ENCODE results near the gene SH3RF2.
"Not testable (repeated sequence)": the region's sequence is repeated elsewhere in the genome, so short reads cannot be mapped to it uniquely, and the experiment has no call there.

Gene SH3RF2

DNA sequence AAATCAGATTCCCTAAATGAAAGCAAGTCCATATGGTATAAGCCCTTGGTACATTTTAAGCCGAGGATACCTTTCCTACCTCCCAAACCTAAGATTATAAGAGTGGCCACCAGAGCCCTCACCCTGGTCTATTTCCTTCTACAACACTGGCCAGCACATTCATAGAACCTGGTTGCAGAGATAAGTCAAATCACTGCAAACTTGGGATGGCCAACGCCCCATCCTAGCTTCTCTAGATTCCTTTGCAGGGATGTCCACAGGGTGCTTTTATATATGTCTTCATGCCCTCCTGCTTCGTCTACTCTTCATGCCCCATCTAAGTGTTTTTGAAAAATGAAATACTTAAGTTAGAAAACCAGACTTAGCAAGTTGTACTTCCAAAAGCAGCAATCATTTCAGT is 41.8 kb downstream of the SH3RF2 start:
- in situ Hi-C loops (cut with MboI; ENCODE audit: low sequenced_read_pairs), result no loop called here

DNA sequence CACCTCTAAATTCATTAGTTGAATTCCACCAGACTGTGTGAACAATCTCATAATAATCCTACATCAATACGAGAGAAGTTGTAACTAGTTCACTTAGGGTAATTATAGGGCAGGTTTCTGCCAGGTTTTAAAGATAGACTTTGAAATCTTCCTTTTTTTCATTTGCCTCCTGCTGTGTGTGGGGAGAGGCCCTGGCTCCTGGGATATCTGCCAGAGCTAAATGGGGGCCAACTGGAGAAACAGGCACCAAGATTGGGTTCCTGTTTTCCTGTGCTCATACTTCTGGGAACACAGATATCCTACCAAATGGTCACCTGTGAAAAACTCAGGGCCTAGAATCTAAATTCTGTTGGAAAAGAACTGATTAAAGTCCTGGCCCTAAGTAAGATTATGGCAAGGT is 42.3 kb downstream of the SH3RF2 start:
- in situ Hi-C loops (cut with MboI; ENCODE audit: low sequenced_read_pairs), result no loop called here

DNA sequence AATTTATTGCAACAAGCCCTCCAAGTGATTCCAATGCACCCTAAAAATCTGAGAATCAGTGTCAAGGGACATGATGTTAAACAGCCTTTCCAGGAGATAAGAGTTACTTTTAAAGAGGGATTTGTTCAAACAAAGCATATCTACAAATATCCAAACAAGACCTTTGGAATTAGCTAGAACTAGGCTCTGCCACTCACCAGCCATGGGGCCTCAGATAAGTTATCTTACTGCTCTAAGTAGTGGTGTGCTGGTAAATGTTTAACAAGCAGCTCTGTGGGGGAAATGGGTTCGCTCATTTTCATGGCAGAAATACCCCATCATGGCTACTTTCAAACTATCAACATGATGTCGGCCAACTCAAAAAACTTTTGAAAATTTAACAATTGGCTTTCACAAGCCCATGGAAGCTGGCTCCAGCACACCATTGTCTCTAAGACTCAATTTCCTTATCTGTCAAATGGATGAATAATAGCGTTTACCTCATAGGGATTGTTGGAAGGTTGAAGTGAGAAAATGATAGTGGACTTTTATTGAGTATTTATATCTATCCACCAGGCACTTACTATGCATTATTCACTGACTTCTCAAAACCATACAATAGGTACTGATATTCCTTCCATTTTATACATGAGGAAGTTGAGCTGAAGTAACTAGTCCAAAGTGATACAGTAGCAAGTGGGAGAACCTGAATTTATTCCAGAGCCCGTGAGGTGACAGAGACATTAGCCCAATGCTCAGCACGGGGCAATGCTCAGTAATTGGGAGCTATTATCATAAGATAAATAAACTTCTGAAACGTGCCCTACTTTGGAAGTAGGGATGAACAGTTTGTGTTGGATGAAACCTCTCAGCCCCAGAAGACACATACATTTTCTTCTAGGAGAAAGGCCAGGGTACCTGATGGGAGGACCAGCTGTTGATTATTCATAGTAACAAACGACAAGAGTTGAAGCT is 43.2 kb downstream of the SH3RF2 start:
- in situ Hi-C loops (cut with MboI; ENCODE audit: low sequenced_read_pairs), result no loop called here

DNA sequence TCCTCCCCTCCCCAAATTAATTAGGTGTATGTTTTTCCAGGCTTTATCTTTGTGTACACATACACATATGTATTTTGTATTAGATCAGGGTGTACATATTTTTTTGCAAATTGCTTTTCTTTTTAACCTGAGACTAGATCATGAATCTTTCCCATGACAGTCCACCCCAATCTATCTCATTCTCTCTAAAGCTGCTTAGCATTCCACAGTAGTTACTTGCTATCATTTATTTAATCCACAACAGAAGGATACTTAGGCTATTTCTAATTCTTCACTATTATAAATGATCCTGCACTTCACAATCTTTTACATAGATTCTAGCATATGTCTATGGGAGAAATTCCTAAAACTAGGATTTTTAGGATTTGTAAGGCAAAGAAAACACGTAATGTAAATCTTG is 43.9 kb downstream of the SH3RF2 start:
- in situ Hi-C loops (cut with MboI; ENCODE audit: low sequenced_read_pairs), result no loop called here

DNA sequence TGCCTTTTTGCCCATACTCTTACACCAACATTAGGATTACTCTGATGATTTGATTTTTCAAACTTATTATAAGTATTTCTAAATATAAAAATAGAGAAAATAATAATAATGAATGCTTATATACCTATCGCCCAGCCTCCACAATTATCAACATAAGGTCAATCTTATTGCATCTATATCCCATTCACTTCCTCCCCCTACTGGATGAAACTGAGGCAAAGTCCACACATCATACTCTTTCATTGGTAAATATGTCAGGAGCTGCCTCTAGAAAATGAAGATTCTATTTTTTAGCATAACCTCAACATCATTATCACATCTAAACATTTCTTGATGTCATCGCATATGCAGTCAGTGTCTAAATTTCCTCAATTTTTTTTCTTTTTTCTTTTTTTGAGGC is 44.3 kb downstream of the SH3RF2 start:
- in situ Hi-C loops (cut with MboI; ENCODE audit: low sequenced_read_pairs), result no loop called here

DNA sequence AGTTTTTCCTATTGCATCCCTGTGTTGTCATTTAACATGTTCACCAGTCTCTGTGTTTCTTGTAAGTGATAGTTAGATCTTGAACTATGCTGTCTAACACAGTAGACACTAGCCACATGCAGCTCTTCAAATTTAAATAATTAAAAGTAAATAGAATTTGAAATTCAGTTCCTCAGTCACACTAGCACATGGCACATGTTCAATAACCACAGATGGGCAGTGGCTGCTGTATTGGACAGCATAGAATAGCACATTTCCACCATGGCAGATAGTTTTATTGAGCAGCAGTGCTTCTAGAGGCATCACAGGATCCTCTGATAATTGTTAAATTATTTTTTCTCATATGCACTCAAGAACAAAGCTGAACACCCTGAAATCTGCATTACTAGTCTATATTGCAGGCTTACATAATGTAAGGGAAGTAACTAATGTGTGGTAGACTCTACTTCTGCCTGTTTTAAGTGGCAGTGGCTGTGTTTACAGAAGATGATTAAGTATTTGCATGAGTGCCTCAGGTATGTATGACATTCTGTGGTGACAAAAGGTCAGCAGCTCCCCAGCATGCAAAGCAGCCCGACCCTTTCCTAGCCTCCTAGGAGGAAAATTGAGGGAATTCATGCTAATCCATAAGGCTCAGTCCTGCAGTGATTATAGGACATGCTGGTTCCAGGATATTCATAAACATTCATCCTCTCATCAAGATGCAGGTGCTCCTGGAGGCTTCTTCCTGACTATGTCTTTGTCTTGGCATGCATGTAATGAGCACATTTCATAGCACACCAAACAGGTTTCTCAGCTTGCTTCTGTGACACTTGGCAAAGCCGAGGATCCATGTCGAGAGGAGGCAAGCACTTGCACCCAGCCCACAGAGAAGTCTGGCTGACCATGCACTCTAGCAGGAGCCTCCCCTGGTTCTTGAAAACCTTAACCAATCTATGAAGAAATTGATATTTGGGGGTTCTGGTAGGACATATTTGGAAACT is 45.5 kb downstream of the SH3RF2 start:
- in situ Hi-C loops (cut with MboI; ENCODE audit: low sequenced_read_pairs), result no loop called here

DNA sequence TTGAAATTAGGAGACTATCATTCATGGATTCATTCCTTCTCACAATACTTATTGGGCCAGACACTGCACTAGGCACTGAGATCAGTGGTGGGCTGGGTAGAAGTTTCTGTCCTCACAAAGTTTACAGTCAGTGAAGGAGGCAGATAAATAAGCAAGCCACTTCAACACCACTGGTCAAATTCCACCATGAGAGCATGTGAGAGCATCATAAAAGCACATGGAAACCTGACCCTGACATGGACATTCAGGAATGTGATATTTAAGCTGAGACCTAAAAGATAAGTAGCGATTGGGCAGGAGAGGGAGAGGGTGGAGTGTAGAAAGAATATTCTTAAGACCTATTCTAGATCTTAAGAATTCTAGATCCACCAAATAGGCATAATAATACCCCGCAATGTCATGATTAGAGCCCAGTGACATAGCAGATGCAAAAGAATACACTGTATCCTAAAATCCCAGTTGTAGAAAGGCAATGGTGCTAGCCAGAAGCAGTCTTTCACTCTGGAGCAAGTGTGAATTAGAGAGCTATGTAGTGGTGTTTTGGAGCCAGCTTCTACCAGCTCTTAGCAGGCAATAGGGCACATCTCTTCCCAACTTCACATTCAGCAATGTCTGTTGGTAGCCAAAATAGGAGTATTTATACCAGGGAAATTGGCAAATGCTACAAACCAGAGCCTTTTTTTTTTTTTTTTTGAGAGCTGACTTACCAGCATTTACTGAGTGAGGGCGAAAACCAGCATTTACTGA is 46.4 kb downstream of the SH3RF2 start:
- in situ Hi-C loops (cut with MboI; ENCODE audit: low sequenced_read_pairs), result no loop called here

DNA sequence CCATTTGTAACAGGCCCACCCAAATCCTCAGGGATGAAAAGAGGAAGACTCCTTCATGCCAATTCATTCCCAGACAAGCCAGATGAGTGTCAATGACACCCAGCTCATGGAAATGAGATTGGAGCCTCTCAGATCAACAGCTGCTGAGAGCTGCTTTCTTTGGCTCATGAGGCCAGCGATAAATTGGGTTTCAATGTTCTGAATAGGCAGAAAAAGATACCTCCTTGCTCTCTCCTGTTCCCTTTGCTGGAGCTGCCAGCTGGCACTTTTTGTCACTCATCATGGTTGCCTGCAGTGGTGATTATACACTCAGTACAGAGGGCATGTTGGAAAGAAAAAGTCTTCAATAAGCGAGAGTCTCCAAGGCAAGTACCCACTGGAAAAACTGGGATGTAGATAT is 47.1 kb downstream of the SH3RF2 start:
- in situ Hi-C loops (cut with MboI; ENCODE audit: low sequenced_read_pairs), result no loop called here

DNA sequence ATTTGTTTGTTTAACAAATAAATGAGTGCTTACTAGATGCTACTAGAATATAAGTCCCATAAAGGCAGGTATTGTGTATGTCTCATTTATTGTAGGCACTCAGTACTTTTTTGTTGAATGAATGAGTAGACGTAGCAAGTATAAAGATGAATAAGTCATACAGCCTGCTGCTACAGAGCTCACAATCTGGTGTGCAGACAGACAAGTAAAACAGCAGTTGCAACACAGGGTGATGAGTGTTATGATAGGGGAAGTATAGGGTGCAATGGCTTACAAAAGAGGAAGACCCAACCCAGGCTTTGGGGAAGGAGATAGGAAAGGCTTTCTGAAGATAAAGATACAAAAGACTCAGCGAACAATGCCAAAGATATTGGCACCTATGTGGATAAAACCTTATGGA is 47.7 kb downstream of the SH3RF2 start:
- in situ Hi-C loops (cut with MboI; ENCODE audit: low sequenced_read_pairs), result no loop called here

DNA sequence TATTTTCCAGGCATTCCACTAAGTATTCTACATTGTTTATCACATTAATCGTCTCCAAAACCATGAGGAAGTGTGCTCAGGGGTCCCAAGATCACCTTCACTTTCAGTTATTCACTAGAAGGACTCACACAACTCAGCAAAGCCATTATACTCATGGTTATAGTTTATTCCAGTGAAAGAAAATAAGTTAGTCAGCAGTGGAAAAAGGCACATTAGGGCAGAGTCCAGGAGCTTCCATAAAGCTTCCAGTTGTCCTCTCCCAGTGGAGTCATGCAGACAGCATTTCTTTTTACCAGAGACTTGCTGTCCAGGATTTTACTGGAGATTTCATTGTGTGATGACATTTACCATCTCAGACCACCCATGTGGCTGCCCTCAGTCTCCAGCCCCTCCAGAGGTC is 51.5 kb downstream of the SH3RF2 start:
- in situ Hi-C loops (cut with MboI; ENCODE audit: low sequenced_read_pairs), result no loop called here

DNA sequence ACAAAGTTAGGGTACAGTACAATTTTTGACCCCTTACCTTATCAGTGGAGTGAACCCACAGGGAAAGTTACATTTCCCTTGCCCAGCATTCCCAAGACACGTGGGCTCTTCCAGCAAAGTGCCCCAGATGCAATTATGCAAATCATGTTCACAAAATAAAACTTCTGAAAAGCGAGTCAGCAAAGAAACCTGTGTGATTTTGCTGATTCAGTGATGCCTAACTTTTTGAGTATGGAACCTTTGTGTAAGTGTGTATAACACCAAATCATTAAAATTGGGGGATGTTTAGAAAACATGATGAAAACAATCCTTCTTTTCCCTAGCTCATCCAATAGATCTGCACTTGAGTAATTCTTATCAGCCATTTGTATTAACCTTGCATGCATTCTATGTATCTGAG is 52.6 kb downstream of the SH3RF2 start:
- in situ Hi-C loops (cut with MboI; ENCODE audit: low sequenced_read_pairs), result no loop called here

DNA sequence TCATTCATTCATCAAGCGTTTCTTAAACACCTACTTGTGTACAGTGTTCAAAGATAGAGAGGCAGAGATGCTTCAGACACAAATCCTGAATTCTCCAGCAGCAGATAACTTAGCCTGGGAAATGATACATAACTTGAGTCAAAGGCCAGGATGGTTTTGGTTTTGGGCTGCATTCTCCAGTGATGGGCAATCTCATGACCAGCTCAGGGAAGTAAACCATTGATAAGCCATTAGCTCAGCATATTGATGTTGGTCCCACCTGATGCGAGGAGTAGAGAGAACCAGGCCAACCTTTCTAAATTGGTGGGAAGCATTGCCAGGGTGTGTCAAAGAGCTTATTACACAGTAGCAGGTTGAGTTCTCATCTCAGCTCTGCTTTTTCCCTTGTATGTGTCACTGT is 53.0 kb downstream of the SH3RF2 start:
- in situ Hi-C loops (cut with MboI; ENCODE audit: low sequenced_read_pairs), result no loop called here

DNA sequence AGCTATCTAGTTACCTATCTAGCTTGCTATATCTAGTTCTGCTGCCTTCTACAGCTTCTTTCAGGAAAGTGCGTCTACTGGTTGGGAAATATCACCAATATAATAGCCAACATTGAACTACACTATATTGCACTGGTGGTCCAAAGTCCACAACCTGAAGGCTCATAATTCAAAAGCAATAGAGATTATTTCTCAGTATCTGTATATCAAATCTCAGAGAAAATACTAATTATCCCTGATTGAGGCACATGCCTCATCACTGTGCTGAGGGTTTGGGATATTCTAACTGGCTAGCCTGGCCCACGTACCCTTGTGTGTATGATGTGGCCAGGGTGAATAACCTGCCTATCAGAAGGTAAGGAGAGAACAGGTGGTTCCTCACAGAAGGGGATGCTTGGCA is 53.8 kb downstream of the SH3RF2 start:
- in situ Hi-C loops (cut with MboI; ENCODE audit: low sequenced_read_pairs), result no loop called here

DNA sequence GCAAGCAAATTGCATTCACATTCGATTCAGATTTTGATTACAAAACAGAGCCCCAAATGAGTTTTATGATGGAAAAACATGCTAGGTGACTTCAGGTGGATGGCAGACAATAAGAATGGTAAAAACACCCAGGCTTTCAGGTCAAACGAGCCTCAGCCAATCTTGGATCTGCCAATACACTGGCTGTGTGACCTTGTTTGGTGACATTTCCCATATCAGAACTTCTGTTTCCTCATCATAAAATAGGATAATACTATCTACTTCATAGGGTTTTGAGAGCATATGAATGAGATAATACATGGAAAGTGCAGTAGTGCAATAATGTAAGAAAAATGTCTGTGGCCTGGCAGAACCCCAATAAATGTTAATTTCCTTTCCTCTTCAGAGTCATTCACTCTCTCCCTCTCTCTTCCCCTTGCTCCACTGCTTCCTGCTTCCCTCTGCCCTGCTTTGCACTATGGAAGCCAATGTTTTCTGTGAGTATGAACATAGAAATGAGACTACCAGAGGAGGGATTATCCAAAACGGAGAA is 54.7 kb downstream of the SH3RF2 start:
- in situ Hi-C loops (cut with MboI; ENCODE audit: low sequenced_read_pairs), result no loop called here

DNA sequence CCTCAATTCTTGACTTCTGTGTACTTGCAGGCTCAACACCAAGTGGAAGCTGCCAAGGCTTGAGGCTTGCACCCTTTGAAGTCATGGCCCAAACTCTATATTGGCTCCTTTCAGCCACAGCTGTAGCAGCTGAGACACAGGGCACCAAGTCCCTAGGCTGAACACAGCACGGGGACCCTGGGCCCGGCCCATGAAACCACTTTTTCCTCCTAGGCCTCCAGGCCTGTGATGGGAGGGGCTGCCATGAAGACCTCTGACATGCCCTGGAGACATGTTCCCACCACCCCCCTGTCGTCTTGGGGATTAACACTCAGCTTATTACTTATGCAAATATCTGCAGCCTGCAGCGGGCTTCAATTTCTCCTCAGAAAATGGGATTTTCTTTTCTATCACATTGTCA is 57.2 kb downstream of the SH3RF2 start:
- in situ Hi-C loops (cut with MboI; ENCODE audit: low sequenced_read_pairs), result not testable (repeated sequence)

DNA sequence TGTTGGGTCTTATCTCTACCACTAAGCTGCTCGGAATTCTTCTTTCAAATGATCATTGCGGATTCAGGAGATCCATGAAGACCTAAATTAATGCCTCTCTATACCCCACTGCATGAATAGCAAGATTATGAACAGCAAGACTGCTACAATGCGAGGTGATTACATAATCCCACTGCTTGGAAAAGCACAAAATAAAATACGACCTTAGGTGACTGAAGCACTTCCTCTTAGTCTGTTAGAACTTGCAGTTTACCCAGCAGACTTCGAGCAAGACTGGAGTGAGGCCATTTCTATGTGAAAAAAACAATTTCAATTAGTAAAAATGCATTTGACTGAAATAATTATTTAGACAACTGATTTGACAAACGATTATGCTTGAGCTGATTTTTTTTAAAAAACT is 59.8 kb downstream of the SH3RF2 start:
- in situ Hi-C loops (cut with MboI; ENCODE audit: low sequenced_read_pairs), result no loop called here

DNA sequence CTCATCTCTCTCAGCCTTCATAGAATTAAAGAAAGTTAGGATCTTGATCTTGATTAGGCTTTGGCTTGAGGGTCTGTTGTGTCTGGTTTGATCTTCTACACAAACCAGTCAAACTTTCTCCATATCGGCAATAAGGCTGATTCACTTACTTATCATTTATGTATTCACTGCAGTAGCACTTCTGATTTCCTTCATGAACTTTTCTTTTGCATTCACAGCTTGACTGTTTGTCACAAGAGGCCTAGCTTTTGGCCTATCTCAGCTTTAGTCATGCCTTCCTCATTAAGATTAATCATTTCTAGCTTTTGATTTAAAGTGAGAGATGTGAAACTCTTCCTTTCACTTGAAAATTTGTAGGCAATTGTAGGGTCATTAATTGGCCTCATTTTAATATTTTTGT is 62.8 kb downstream of the SH3RF2 start:
- in situ Hi-C loops (cut with MboI; ENCODE audit: low sequenced_read_pairs), result no loop called here

DNA sequence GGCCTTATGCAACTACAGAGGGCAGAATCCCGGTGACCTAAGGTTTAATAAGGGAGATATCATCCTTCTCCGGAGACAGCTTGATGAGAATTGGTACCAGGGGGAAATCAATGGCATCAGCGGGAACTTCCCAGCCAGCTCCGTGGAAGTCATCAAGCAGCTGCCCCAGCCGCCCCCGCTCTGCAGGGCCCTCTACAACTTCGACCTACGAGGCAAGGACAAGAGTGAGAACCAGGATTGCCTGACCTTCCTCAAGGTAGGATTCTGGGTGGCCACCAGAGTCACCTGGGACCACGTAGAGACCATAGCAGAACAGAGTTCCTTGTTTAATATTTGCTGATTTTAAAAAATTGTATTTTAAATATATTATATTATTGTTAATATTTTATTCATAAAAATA is 63.7 kb downstream of the SH3RF2 start:
- in situ Hi-C loops (cut with MboI; ENCODE audit: low sequenced_read_pairs), result no loop called here

DNA sequence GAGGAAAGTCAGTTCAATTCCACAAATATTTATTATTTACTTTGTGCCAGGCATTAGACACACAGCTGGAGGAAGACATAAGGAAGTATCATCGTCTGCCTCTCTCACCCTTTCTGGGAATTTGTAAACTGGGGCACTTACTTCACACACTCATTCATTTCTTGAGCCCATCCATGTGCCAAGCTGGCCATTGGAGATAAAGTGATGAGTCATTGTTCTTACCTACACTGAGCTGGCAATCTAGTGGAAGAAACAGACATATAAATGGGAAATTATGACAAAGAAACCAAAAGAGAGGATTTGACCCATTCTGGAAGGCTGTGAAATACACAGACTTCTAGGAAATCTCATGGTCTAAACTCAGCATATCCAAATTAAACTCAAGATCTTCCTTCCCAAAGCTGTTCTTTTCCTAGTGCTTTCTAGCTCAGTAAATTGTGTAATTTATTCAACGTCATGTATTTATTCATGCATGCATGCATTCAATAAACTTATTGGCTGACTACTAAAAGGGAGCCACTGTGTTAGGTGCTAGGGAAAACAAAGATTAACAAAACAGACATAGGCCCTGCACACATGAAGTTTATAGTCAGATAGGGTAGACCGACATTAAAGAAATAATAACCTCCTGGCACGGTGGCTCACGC is 65.3 kb downstream of the SH3RF2 start:
- in situ Hi-C loops (cut with MboI; ENCODE audit: low sequenced_read_pairs), result no loop called here

DNA sequence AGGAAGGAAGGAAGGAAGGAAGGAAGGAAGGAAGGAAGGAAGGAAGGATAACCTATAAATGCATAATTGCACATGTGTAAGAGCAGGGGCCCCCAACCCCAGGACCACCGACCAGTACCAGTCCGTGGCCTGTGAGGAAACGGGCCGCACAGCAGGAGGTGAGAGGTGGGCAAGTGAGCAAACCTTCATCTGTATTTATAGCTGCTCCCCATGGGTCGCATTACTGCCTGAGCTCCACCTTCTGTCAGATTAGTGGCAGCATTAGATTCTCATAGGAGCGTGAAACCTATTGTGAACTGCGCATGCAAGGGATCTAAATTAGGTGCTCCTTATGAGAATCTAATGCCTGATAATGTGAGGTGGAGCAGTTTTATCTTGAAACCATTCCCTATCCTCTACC is 66.1 kb downstream of the SH3RF2 start:
- in situ Hi-C loops (cut with MboI; ENCODE audit: low sequenced_read_pairs), result no loop called here
